Stimulated activated CD4-positive, alpha-beta T cell treated with anti-CD3 and anti-CD28 coated beads, Interleukin-1b, Interleukin-23, amount 100 ng/mL, for 48 hours (primary cell): Measurements from ENCODE around the gene C16orf87.
A peak's percentile ranks its signal among the peaks of the same experiment; 100 is the strongest.

Experiments used
- DNase-seq: peaks from one replicate; pipeline ENCODE4 v3.0.0-alpha.2; 2020

The C16orf87 gene

DNA sequence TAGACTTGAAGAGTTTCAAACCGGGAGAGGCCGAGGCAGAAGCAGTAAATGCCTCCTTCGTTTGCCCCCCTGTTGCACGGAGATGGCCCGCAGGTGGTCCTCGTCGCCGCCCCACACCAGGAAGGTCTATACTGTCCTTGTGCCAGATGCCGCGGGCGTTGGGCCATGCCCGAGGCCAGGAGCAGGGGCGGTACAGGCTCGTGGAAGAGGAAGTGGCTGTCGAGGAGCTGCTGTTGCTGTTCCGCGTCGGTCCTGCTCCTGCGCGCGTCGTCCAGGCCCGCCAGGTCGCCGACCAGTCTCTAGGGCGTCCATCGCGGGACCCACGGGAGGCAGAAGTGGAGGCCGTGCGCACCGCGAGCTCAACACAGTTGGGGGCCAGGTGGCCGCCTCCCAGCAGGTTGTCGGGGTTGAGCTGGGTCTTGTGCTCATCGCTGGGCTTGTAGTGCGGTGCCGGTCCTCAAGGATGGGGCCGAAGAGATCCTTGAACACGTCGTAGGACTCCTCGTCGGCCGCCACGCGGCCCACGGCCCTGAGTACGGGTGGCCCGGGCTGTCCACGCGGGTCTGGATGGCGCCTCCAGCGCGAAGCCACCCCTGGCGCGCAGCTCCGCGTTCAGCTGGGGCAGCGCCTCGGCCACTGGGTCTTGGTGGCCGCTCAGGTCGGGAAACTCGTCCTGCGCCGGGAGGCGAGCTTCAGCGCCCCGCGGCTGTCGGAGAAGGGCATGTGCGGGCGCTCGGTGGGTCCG is 13.1 kb upstream of the C16orf87 start:
- DNase-seq, result no peak

DNA sequence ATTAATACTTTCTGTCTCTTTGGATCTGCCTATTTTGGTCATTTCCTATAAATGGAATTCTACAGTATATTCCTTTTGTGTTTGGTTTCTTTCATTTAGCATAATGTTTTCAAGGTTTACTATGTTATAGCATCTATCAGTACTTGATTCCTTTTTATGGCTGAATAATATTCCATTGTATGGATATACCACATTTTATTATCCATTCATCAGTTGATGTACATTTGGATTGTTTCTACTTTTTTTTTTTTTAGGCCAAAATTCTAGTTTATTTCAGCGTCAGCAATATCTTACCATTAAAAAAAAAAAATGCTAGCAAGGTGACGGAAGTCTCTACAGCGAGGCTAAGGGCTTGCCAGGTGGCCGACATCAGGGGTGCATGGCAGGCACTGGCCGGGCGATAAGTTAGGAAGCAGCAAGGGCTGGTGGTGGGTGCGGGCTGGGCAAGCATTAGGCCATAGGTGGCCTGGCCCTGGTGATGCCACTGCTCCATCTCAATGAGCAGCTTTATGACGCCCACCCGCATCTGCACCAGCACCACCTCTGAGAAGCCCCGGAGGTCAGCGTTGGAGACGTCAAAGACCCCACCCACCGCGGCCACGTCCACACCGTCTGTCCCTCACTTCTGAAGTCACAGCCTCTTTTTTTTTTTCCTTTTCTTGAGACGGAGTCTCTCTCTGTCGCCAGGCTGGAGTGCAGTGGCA is 11.4 kb upstream of the C16orf87 start:
- no peak for DNase-seq

DNA sequence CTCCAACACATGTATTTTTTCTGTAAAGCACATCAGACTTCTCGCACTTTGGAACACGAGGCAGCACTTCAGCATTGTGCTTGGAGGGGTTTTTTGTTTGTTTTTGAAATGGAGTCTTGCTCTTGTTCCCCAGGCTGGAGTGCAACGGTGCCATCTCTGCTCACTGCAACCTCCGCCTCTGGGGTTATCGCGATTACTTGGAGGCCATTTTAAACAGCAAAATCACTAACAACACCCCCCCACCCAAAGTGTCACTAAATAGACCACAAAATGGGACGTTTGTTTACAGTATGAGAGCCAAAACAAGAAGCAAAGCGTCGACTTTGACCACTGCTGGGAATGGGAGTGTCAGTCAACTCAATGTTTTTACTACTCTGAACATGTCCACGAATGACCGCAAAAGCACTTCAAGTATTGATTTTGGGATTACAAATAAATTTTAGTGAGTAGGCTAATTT is 9.0 kb upstream of the C16orf87 start:
- no peak for DNase-seq

DNA sequence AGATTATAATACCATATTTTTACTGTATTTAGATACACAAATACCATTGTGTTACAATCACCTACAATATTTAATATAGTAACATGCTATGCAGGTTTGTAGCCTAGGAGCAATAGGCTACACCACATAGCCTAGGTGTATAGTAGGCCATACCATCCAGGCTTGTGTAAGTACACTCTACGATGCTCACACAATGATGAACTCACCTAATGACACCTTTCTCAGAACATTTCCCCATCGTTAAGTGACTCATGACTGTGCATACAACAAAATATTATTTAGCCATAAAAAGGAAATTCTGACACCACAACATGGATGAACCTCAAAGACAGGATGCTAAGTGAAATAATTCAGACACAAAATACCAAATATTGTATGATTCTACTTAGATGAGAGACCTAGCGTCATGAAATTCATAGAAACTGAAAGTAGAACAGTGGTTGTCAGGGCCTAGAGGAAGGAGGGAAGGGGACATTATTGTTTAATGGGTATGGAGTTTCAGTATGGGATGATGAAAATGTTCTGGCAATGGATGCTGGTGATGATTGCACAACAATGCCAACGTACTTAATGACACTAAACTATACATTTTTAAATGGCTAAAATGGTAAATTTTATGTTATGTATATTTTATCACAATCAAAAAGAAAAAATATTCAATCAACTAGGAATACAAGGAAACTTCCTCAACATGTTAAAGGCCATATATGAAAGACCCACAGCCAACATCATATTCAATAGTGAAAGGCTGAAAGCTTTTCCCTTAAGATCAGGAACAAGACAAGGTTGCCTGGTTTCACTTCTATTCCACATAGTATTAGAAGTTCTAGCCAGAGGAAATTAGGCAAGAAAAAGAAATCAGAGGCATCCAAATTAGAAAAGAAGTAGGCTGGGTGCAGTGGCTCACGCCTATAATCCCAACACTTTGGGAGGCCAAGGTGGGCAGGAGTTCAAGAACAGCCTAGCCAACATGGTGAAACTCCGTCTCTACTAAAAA is 5.9 kb upstream of the C16orf87 start:
- no peak for DNase-seq

DNA sequence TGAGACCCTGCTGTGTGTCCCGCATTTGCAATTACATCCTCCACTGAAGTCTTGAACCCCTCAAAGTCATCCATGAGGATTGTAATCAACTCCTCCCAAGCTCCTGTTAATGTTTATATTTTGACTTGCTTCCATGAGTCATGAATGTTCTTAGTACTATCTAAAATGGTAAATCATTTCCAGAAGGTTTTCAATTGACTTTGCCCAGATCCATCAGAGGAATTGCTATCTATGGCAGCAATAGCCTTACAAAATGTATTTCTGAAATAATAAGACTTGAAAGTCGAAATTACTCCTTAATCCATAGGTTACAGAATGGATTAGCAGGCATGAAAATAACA is 2.5 kb upstream of the C16orf87 start:
- DNase-seq, result no peak

DNA sequence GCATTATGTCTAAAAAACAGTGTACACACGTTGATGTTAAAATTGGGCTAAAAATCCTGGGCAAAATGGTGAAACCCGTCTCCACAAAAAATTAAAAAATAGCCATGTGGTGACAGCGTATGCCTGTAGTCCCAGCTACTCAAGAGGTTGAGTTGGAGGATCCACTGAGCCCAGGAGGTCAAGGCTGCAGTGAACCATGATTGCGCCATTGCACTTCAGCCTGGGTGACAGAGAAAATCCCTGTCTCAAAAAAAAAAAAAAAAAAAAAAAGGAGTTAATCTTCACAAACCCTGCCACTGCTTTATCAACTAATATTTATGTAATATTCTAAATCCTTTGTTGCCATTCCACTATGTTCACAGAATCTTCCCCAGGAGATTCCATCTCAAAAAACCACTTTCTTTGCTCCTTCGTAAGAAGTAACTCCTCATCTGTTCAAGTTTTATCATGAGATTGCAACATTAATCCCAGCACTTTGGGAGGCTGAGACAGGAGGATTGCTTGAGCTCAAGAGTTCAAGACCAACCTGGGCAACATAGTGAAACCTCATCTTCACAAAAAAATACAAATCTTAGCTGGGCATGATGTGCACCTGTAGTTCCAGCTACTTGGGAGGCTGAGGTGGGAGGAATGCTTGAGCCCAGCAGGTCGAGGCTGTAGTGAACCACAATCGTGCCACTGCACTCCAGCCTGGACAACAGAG is 1.9 kb upstream of the C16orf87 start:
- no peak for DNase-seq

DNA sequence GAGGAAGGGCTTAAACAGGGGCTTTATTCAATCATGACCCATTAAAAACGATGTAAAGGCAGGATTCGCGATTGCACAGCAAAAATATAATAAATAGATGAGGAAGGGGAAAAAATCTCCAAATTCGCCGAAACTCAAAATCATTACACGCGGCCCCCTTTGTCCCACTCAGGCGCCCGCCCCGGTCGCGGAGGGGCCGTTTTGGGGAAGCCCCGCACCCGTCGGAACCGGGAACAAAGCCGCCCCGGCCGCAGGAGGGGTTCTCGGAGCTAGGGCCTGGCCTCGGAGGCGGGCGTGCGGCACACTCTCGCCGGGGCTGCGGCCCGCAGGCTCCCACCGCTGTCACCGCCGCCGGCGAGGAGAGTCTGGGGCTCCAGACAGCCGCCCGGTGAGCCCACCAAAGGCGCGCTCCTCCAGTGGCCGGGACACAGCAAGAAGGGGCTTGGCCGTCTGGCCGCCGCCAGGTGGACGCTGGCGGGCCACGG is 521 bp downstream of the C16orf87 start:
- peak; percentile 26 for DNase-seq

DNA sequence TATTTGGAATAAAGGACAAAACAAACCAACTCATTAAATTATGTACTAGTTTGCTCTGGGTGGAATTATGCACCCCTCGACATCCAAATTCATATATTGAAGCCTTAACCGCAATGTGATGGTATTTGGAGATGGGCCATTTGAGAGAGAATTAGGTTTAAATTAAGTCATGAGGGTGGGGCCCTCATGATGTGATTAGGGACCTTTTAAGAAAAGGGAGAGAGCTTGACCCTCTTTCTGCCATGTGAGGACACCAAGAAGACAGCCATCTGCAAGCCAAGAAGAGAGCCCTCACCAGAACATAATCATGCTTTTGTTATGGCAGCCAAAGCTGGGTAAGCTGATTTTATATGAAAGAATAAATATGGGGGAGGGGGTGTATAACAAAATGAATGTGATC is 2.0 kb downstream of the C16orf87 start:
- DNase-seq, result no peak

DNA sequence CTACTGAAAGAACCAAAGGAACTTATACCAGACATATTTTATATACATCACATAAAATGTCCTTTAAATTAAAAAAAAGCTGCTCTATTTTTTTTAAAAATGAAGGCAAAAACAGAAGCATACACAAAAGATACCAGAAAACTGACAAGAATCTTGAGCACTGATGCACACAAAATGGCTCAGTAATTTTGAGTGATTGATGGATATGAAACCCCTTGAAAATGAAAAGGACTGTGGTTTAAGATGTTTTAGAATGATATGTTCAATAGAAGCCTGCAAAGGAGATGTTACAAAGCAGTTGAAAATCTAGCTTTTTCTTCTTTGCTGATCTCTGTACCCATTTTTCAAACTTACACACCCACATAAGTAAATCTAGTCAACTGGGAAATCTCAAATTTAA is 2.7 kb downstream of the C16orf87 start:
- DNase-seq, result no peak

DNA sequence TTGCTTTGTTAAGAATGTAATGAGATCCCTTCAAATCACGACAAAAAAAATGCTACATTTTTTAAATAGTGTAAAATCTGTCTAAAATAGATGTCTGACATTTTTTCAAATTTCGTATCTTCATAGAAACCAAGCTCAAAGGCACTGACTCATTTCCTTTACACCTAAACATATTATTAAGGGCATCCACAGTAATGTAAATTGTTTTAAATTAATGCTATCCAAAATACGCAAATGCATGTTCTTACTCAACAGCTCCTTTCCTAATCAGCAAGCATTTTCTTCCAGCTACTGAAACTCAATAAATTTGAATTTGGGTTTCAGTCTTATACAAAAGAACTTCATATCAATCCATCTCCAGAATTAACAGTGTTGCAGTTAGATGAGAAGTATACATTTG is 4.3 kb downstream of the C16orf87 start:
- no peak for DNase-seq

DNA sequence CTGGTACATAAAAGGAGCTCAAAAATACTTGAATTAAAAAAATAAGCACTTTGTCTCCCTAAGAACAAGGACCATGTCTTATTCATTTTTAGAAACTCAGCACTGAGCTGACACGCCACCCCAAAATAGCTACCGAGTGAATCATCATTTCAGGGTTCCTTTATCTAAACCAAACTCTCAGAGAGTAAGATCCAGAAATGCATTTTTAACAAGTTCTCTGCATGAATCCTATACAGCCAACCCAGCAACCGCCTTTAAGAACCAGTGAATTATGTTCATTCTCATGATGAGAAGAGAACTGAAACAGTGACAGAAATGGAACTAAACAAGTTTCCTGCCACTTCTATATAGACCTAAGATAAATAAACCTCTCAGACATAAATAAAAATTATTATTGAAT is 8.7 kb downstream of the C16orf87 start:
- peak; percentile 55 for DNase-seq

DNA sequence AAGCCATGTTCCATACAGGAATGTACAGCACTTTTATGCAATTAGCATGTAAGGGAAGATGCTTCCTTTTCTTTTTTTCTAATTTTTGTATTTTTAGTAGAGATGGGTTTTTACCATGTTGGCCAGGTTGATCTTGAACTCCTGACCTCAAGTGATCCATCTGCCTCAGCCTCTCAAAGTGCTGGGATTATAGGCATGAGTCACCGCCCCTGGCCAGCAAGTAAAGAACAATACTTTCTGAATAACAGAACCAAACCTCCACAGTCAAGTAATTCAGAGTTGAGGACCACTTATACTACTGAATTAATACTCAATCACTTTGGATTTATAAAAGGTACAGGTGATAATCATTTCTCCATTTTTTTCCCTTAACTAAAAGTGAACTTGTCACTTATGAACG is 13.0 kb downstream of the C16orf87 start:
- DNase-seq, result no peak

DNA sequence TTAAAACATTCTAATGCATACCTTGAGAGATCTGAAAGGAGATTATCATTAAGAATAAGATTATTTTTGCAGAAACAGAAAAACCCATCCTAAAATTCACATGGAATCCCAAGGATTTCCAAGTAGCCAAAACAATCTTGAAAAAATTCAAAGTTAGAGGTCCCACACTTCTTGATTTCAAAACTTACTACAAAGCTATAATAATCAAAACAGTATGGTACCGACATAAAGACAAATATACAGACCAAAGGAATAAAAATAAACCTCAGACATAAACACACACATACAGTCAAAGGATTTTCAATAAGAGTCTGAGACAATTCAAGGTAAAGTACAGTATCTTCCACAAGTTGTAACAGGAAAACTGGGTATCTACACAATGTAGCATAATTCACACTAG is 16.2 kb downstream of the C16orf87 start:
- DNase-seq, result no peak

DNA sequence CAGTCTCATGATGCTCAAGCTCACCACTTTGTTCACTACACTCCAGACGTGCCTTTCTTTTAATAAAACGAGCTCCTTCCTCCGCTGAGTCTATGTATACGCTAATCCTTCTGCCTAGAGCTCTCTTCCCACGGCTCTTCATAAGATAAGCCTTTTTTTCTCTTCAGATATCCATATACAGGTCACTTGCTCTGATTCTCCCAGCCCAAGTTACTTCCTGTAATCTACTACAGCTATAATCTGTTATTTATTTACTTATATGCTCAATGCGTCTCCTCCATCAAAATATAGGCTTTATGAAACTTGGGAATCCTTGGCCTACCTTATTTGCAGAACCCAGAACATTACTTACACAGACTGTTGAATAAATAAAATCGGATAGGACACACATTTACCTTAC is 17.4 kb downstream of the C16orf87 start:
- no peak for DNase-seq

DNA sequence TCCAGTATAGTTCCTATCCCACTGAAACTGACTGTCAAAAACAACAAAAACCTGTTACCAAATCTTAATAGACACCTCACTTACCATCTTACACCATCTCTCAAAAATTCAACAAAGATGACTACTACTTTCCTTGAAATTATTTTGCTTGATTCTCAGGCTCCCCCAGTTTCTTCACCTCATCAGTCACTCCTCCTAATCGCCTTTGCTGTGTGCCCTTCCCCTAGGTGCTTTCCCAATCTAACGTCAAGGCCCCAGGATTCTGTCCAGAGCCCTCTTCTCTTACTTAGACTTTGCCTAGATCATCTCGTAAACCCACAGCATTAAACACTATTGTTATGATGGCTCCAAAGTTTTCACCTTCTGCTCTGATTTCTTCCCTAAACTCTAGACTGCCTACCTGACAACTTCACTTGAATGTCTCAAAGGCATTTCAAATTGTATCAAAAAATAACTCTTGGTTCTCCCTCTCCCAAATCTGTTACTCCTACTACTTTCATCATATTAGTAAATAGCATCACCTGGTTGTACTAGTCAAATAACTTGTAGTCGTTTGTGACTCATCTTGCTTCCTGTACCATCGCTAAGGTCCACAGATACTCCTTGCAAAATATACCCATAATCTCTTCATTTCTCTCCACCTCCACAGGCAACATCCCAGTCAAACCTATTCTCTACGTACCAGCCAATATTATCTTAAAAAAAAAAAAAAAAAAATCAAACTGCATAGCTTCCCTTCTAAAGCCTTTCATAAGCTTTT is 18.0 kb downstream of the C16orf87 start:
- DNase-seq, result peak; percentile 25

DNA sequence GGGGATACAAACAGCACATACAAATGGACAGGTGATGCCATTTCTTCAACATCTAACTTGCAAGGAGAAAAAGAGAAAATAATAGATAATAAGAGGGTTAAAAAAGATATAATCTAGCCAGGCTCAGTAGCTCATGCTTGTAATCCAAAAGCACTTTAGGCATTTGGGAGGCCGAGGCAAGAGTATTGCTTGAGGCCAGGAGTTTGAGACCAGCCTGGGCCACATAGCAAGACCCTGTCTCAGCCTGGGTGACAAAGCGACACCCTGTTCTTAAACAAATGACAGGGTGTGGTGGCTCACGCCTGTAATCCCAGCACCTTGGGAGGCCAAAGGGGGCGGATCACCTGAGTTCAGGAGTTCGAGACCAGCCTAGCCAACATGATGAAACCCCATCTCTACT is 19.3 kb downstream of the C16orf87 start:
- no peak for DNase-seq

DNA sequence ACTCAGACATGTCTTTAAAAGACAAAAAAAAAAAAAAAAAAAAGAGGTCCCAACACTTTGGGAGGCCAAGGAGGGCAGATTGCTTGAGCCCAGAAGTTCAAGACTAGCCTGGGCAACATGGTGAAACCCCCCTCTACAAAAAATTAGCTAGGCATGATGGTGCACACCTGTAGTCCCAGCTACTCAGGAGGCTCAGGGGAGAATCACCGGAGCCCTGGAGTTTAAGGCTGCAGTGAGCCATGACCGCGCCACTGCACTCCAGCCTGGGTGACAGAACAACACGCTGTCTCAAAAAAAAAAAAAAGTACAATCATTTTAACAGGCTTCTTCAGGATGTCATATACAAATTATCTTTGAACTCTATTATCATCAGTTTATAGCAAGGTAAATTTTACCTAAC is 22.0 kb downstream of the C16orf87 start:
- DNase-seq, result no peak

DNA sequence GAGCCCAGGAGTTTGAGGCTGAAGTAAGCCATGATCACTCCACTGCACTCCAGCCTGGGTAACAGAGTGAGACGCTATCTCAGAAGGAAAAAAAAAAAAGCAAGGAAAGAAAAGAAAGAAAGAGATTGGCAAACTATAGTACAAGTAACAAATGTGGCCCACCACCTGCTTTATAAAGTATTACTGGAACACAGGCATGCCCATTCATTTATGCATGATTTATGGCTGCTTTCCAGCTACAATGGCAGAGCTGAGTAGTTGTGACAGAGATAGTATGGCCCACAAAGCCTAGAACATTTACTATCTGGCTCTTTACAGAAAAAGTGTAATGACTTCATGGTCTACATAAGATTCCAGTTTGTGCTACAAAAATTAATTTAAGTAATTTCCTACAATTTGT is 23.6 kb downstream of the C16orf87 start:
- no peak for DNase-seq

DNA sequence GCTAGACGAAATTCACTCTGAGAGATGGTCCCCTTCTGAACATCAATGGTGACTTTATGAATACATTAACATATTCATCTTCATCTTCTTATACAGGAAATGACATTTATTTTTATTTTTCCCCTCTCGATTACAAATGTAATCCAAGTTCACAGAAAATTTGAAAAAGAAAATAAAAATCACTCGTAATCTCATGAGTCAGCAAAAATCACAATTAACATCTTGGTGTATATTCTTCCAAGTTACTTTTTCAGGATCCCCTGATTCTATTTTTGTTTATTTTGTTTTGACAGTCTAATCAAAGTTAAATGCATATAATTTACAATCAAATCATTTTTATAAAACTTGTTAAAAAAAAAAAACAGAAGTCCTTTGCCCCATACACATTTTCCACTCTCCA is 27.6 kb downstream of the C16orf87 start:
- DNase-seq, result no peak

DNA sequence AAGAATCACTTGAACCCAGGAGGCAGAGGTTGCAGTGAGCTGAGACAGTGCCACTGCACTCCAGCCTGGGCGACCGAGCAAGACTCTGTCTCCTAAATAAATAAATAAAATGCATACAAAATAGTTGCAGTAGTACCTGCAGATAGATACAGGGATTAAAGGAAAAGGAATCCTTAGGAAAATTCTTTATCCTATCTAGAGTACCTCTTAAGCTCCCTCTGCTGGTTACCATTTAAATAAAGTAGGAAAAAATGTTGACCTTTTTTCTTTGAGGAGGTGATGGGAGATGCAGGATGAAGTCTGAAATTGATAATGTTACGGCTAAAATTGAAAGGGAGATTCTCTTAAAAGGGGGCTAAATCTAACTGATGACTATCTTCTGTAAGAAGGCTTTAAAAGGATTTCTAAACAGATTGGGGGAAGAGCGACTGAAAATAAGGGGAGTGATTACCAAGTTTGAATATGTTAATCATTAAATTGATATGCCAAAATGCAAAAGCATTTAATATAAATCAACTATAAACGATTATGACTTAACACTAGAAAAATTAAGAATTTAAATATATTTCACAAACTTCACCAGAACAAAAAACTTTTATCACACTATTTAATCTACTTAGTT is 29.4 kb downstream of the C16orf87 start:
- no peak for DNase-seq

DNA sequence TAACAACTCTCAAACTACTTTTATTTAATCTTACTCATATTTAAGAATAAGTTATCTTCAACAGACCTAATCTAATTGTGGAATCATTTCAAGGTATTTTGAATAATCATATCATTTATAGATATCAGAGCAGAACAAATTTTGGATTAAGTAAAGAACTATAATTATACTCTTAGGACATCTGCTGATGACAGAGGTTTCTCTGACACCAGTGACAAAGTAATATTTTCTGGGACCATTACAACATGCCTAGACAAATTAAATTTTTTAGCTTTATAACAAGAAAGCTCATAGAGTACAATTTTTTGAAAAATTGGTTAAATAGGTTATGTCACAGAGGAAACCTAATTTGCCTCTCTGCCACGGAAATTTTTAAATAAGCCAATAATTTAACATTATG is 30.5 kb downstream of the C16orf87 start:
- no peak for DNase-seq
